GM18508 (cell line): ENCODE measurements around the gene PECR.
A peak's percentile ranks its signal among the peaks of the same experiment; 100 is the strongest.
"Not testable (repeated sequence)": the region's sequence is repeated elsewhere in the genome, so short reads cannot be mapped to it uniquely, and the experiment has no call there.

Experiments
- ATAC-seq: cut with Tn5 transposase; IDR thresholded peaks from one replicate; pipeline ENCODE4 v1.9.1; 2021; ENCODE audit warnings: moderate number of reproducible peaks; ENCODE audit not compliant: insufficient read depth, unreplicated experiment

The PECR gene

DNA sequence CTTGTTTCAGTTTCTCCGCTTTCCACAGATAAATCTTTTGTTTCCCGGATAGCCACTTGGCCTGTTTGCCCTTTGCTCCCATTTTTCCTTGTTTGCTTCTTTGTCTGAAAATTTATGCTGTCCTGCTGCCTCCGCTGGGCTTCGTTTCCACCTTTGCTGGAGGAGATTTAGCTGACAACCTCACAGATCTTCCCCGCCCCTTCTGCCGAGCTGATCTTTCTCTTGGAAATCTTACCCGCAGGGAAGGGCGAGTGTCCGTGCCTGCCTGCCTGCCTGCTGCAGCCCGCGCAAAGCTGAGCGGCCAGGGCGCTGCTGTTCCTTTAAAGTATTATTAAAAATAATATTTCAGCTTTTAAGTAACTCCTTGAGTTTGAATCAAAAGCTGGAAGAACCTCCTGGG lies 26.2 kb upstream of the PECR start:
- no peak for ATAC-seq

DNA sequence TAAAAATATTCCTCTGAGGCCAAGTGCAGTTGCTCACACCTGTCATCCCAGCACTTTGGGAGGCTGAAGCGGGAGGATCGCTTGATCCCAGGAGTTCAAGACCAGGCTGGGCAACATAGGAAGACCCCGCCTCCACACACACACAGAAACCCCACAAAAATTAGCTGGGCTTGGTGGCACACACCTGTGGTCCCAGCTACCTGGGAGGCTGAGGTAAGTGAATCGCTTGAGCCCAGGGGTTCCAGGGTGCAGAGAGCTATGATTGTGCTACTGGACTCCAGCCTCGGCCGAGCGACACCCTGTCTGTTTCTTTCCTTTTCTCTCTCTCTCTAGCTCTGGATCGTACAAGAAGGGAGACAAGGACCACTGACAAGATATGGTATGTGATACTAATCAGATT lies 25.7 kb upstream of the PECR start:
- ATAC-seq = no peak

DNA sequence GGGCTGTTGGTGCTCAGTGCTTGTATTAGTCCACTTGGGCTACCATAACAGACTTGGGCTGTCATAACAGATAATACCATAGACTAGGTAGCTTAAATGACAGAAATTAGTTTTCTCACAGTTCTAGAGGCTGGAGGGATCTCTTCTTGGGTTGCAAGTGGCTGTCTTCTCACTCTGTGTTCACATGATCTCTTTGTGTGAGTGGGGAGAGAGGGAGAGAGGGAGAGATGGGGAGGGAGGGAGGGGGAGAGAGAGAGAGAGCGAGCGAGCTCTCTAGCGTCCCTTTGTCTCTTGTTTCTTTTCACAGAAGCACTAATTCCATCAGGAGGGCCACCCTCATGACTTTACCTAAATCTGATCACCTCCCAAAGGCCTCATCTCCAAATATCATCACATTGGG lies 23.1 kb upstream of the PECR start:
- no peak for ATAC-seq

DNA sequence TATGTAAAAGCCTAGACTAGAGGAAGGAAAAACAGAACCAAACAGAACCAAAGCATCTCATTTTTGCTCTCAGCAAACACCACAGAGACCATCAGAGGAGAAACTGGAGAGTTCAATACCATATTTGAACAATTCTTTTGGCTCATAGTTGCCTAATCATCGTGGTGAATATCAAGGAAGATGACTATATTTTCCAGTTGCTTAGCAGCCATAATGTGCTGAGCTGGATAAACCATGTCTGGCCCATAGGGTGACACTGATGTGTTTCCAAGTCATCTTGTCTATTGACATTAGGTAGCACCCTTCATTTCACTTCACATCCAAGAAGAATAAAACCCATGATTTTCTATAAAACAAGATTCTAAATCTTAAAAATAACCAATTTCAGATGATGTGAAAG lies 21.6 kb upstream of the PECR start:
- ATAC-seq = no peak

DNA sequence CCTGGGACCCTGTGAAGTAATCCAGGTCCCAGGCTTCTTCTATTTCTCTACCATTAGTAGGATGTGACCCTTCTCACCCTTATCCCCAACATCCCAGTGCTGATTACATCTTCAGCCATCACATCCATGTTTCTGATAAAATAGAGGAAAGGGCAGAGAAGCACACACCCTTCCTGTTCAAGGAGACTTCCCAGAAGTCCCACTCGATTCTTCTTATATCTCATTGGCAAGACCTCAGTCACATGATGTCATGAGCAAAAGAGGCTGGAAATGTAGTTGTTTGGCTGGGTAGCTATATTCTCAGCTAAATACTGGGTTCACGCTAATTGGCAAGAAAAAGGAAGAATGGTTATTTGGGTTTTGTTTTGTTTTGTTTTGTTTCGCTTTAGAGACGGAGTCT lies 19.5 kb upstream of the PECR start:
- ATAC-seq = no peak

DNA sequence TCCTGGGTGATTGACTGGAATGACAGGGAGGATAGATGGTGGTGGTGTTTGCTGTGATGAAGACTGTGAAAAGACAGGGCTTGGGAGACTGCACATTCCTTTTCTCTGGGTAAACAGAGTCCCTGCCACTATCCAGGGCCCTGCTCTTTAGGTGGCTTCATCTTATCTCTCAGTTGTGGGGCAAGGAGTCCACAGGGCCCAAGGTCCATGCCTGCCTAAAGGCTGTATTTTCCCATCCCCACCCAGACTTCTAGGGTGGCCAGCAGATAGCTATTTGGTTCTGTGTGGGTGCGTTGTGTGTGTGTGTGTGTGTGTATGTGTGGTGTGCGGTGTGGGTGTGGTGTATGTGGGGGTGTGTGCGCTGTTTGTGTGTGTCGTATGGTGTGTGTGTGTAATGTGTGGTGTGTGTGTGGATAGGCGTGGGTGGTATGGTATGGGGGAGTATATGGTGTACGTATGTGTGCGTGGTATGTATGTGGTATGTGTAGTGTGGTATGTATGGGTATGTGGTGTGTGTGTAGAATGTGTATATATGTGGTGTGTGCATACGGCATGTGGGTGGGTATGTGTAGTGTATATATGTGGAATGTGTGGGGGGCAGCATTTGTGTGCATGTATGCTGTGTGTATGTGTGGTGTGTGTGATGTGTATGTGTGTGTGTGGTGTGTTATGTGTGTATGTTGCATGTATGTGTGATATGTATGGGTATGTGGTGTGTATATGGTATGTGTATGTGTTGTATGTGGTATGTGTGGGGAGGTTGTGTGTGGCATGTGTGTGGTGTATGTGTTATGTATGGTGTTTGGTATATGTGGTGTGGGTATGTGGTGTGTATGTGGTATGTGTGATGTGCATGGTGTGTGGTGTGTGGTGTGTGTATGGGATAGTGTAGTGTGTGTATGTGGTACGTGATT lies 17.1 kb upstream of the PECR start:
- ATAC-seq = no peak

DNA sequence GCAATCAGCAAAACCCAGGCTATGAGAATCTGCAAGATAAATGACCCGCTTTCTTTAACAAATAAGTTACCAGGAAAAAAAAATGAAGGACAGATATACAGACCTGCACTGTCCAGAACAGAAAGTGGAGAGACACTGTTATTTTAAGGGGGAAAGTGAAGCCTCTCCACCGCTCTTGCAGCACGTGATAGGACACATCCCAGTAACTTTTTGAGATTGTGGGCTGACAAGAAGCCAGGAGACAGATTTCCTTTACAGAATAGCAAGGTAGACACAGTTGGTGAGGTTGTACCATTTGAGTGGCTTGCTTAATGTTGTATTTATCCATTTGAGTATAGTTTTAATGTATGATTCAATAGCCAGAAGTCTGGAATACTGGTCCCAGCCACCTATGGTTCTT lies 13.1 kb upstream of the PECR start:
- ATAC-seq = no peak

DNA sequence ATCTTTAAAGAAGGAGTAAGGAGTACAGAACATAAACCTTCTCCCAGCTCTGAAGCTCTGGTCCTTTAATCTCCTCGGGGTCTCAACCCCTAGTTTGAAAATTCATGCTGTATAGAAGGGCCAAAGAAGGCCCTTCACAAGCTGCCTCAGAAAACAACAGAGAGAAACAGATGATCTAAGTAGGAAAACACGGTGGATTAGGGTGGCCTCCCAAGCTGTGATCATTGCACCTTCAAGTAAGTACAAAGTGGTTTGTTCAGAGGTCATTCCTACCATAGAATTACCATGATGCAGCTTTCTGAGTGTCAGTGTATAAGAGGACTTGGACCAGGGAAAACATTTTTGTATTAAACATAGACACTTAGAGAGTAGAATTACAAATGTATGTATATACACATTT lies 11.0 kb upstream of the PECR start:
- ATAC-seq = no peak

DNA sequence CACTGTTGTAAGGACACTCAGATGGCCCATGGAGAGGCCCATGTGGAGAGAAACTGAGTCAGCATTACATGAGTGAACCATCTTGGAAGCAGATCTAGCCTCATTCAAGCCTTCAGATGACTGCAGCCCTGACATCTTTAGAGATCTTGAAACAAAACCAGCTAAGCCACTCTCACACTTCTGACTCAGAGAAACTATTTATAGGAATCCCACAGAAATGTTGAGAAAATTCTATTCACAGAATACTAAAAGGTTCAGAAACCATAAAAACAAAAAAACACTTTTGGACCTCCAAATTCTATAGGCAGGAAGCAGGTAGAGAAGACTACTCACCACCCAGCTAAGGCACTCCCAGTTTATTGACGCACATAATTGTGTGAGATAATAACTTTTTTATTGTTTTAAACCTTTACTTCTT lies 8.8 kb upstream of the PECR start:
- no peak for ATAC-seq

DNA sequence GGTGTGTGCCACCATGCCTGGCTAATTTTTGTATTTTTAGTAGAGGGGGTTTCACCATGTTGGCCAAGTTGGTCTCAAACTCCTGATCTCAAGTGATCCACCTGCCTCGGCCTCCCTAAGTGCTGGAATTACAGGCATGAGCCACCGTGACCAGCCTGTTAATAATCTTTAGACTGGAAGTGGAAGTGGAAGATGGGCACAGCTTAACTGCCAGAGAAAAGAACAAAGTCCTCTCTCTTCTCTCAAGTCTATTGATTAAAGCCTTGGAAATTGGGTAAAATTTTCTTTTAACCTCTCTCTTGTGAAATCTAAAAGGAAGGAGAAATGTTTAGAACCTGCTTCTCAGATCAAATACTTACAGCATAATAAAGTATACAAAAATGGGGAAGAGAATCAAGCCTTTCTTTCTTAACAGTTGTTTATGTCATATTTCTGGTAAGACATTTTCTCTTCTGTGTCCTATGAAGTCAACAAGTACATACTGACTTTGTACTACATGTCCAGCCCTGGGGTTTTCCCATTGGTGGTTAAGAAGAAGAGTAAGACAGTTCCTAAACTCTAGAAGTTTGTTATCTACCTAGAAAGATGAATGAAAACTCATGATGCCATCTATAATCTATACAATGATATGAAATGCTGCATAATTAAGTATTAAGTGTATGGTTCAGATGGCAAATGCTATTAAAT lies 4.7 kb upstream of the PECR start:
- no peak for ATAC-seq

DNA sequence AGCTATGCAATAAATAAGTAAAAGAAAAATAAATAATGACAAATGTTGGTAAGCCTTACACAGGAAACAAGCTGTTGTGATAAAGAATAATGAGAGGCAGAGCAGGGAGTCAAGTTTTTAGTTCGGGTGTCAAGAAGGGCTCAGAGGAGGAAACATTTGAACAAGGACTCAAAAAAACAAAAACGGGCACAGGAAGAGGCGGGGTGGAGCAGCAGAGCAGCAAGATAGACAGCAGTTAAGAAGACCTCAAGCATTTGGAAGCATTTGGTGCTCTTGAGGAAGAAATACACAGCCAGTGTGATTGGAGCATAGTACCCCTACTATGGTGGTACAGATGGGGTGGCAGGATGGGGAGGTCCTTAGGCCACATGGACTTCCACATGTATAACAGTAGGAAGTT lies 2.9 kb upstream of the PECR start:
- ATAC-seq = no peak

DNA sequence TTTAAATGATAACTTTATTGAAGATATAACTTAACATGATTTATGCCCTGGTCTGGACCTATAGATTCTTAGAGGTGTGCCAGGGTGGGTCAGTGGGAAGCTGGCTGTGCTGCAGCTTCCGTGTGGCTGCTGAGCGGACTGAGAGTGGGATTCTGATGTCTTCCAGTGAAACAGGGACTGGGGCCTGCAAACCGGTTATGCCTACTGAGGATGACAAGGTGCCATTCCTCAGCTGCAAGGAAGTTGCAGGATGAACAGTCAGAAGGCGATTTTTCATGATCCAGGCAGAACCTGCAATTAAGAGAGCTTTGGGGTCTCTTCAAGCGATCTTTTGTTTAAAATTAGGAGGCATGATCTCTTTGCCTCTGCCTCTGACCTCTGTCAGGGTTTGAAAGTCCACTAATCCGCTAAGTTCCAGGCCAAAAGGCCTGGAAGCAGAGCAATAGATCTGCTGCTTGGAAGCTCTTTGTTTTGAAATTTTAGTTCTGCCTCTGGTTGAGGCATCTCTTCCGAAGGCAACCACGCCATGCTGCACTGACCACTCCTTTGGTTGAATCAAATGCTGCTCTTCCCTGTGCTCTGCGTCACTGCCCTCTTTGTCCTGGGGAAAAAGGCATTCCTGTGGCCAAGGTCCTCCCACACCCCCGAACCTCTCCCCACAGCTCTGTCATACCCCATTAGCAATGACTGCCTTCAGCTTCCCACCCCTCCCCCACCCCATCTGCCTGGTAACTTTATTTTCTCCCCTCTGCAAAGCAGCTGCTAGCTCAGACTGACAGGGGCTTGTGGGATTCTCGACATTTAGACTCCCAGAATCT lies 2.1 kb upstream of the PECR start:
- ATAC-seq = no peak

DNA sequence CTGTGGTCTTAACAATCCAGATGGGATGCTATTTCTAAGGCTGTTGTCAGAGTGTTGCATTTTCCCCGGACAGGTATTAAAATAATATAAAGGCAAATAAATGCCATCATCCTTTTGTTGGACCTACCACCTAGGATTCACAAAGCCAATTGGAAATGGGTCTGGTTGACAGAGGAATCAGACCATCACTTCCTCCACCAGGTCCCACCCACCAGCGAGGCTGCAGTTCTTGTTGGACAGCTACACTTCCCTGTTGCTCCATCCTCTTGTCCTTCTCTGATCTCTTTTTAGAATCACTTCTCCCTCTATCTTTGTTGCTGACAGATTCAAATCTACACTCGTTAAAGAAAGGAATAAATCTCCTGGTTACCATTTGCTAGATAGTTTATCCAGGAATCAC lies 1.2 kb upstream of the PECR start:
- no peak for ATAC-seq

DNA sequence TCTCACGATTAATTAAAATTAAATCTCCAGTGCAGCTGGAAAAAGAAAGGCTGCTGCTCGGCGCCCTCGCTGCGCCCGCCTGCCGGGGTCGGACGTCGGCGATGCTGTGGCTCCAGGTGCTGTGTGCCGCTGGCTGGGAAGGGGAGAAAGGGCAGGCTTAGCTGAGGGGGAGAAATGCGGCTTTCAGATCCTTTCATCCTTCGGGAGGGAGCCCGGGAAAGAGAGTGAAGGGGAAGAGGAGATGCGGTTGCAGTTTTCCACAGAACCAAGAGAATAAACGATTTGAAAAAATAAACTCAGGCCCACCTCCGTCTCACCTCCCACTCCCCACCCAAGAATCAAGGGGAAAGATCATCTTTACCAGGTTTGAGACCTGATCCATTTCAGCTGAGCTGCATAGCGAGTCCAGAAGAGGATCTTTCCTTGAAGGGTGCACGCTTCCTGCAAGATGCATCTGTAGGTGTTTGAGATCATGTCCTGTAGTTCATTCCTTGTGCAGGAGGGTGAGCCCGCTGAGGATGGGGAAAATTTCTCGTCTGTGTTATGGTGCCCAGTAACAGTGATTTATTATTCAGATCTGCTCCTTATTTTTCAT lies 605 bp upstream of the PECR start:
- no peak for ATAC-seq

DNA sequence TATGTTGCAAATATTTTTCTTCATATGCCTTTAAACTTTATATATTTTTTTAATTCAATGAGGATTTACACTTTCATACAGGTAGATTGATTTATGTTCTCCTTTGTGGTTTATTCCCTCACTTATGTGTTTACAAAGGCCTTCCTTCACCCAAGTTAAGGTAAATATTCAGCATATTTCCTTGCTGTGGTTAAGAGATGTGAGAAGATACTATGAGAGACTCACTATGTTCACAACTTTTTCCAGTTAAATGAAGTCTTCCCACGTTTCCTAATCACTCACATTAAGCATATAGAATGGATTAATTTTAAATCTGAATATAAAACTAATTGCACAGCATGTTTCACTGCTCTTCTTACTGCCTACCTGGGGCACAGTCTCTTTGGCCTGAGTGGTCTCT lies 597 bp downstream of the PECR start:
- peak; percentile 17 for ATAC-seq

DNA sequence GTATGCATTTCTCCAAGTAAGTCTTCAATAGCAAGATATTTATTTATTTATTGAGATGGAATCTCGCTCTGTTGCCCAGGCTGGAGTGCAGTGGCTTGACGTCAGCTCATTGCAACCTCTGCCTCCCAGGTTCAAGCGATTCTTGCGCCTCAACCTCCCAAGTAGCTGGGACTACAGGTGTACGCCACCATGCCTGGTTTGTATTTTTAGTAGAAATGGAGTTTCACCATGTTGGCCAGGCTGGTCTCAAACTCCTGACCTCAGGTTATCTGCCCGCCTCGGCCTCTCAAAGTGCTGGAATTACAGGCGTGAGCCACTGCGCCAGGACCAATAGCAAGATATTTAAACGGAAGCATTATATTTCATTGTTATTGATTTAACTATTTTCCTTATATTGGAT lies 1.6 kb downstream of the PECR start:
- ATAC-seq = not testable (repeated sequence)

DNA sequence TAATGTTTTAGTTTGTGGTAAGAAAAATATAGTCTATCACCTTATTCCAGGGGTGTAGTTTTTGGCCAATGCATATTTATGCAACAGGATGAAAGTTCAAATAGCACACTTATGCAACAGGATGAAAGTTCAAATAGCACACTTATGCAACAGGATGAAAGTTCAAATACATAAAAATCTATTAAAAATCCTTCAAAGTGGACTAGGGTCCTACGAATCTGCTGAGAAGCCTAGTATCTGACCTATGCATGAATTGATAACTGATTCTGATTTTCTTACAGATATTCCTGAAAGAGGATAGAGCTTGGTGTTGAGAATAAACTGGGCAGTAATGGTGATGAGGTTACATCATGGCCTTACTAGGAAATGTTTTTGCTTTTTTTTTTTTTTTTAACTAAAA lies 2.8 kb downstream of the PECR start:
- ATAC-seq = no peak

DNA sequence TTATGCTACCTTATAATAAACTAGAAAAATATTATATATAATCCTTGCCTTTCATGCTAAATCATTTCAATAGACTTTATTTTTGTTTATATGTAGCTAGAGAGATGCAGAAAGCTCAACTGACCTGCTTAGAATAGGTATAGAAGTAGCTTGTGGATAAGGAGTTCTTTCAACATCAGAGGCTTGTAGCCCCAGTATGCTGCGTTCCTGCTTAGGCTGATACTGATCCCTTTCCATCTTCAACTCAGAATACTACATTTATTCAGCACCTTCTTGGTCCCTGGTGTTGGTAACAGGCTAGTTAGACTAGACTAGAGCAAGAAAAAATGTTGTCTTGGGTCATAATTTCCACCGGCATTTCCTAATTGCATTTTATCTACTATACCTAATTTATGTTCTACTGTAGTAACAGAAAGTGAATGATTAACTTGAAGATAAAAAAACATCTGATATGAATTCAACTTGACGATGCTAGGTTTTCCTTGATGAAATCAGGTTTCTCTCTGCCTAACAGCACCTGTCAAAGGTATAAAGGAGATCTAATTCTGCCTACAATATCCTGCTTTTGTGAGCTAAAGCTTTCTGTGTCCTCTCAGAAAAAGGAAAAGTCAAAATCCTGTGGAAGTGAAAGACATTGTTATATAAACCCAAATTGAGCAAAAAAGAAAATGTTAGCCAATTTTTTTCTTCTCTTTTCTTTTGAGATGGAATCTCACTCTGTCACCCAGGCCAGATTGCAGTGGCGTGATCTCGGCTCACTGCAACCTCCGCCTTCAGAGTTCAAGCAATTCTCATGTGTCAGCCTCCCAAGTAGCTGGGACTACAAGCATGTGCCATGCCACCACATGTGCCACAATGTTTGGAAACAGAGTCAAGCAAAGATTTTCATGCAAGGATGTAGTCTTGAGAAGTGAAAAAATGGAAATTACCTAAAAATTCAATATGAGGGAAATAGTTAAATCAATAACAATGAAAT lies 5.8 kb downstream of the PECR start:
- ATAC-seq = no peak

DNA sequence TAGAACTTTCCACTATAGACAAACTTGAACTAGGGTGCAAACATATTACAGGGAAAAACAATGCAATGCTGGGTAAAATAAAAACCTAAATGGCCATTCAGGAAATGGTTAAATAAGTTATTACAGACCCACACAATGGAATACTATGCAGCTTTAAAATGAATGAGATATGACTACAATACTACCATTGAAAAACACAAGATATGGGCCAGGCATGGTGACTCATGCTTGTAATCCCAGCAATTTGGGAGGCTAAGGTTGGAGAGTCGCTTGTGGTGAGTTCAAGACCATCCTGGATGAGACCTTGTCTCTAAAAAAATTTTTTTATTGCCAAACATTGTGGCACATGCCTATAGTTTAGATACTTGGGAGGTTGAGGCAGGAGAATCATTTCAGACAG lies 6.8 kb downstream of the PECR start:
- no peak for ATAC-seq

DNA sequence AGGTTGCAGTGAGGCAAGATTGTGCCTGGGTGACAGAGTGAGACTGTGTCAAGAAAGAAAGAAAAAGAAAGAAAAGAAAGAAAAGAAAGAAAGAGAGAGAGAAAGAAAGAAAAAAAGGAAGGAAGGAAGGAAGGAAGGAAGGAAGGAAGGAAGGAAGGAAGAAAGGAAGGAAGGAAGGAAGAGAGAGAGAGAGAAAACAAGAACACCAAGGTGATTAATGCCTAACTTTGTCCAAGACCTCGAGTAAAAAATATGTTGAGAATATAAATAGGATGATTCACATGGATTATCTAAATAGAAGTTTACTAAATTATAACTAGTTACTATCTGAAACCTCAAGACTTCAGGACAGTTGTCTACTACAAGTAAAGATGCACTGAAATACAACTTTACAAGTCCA lies 7.2 kb downstream of the PECR start:
- no peak for ATAC-seq
